ENCODE results near the gene EIF2S3B. TPM values are rescaled to one million over a fixed set of nuclear protein-coding genes. Genes with fewer than 3 reads are reported as not detected.

Gene EIF2S3B
- total and polyA plus RNA-seq, 2 of the 4 experiments (the other 2 are of a cell fraction) = 0.39 to 6.8 TPM

DNA sequence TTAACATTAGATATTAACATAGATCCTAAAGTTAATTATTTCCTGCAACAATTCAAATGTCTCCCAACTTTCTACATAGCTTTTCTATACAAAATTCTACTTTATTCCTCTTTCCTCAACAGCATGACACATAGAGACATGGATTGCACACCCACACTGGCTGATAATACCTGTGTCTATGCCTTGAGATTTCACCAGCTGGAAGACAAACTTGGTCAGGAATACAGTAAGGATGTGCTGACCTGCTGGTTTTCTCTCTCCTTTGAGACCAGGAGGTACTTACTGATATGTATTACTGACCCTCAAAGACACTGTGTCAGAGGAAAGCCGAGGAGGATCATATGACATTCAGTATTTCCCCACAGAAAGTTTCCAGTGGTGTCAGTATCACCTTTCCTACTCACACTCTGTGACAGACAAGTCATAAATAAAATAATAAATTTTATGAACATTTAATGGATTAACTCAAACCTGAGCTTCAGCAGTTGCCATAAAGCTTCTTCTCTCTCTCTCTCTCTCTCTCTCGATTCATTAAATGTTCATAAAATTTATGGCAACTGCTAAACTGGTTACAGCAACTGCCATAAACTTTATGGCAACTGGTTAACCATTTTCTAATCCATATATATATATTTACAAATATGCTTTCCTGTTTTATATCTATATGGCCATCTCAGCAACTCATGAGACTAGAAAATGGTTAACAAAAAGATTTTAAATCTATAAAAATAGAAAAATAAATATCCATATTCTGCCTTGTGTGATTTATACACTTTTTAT is 22.7 kb downstream of the EIF2S3B start:
- Histone ChIP-seq H2AK5ac (ENCODE audit: low read depth, low read length) (no peak overlapping the region), H3K14ac (replicated peaks; ENCODE audit: low read depth, low read length) (no peak overlapping the region), H3K18ac (ENCODE audit: low read depth, low read length) (no peak overlapping the region), H3K27ac (ENCODE audit: insufficient read depth, low read length) (no peak overlapping the region), H3K4ac (ENCODE audit: low read depth, low read length) (no peak overlapping the region), H4K20me1 (ENCODE audit: insufficient read depth, low read length) (no peaks in the 10 kb centered on the region), H3K4me2 (ENCODE audit: low read depth, low read length) (no peak overlapping the region), H3K4me1 (ENCODE audit: control insufficient read depth, insufficient read depth, low read length) (no peaks in the 10 kb centered on the region), H3K56ac (ENCODE audit: extremely low read depth, insufficient read depth, low read length) (no peak overlapping the region), H3K27me3 (ENCODE audit: control insufficient read depth, insufficient read depth, low read length) (no peaks in the 10 kb centered on the region), H4K91ac (ENCODE audit: insufficient read depth, low read depth, low read length) (no peak overlapping the region), H3K36me3 (ENCODE audit: control insufficient read depth, insufficient read depth, low read length) (no peaks in the 10 kb centered on the region), H3K9ac (ENCODE audit: low read depth, low read length) (no peak overlapping the region), H4K5ac (ENCODE audit: low read depth, low read length) (no peak overlapping the region), H2BK20ac (ENCODE audit: low read depth, low read length) (no peak overlapping the region), H3K23ac (ENCODE audit: low read depth, low read length) (no peak overlapping the region), H2BK120ac (ENCODE audit: low read depth, low read length) (no peak overlapping the region), H3K4me3 (ENCODE audit: insufficient read depth, low read depth, low read length) (no peak overlapping the region), H3K9me3 (ENCODE audit: control insufficient read depth, insufficient read depth, low read length) (no peaks in the 10 kb centered on the region), H2BK15ac (ENCODE audit: low read depth, low read length) (no peak overlapping the region), H2AK9ac (replicated peaks; ENCODE audit: low read depth, low read length, poor library complexity) (no peak overlapping the region), H3K79me1 (ENCODE audit: low read depth in 1 of 2, low read length in 2 of 2) (no peaks in the 10 kb centered on the region), H2AFZ (replicated peaks; ENCODE audit: low read length, poor library complexity) (no peak overlapping the region), H2BK5ac (ENCODE audit: low read depth, low read length, poor library complexity, severe bottlenecking) (no peak overlapping the region), H3K9me1 (ENCODE audit: insufficient read depth, low read length) (no peaks in the 10 kb centered on the region), H4K8ac (ENCODE audit: low read depth in 2 of 2, low read length in 2 of 2) (no peak overlapping the region)
- no TSS peak for BruUV-seq (replicated peaks)
- in situ Hi-C loops (cut with MboI; ENCODE audit: low sequenced_read_pairs) = no loop called here
- intact Hi-C loops (cut with micrococcal nuclease) = no loop called here
- TF ChIP-seq NFE2L2 (IDR thresholded peaks at IDR 0.05; ENCODE audit: low read depth, low read length) (no peak), POLR2A (IDR thresholded peaks at IDR 0.05; ENCODE audit: low read depth, low read length) (no peak), SMC3 (IDR thresholded peaks at IDR 0.05; ENCODE audit: low read depth, low read length) (no peak), FOS (IDR thresholded peaks at IDR 0.05; ENCODE audit: low read depth, low read length) (no peak), RFX5 (IDR thresholded peaks at IDR 0.05; ENCODE audit: low read depth, low read length) (no peak)
- TF ChIP-seq, protein P1, sequence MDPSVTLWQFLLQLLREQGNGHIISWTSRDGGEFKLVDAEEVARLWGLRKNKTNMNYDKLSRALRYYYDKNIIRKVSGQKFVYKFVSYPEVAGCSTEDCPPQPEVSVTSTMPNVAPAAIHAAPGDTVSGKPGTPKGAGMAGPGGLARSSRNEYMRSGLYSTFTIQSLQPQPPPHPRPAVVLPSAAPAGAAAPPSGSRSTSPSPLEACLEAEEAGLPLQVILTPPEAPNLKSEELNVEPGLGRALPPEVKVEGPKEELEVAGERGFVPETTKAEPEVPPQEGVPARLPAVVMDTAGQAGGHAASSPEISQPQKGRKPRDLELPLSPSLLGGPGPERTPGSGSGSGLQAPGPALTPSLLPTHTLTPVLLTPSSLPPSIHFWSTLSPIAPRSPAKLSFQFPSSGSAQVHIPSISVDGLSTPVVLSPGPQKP (IDR thresholded peaks at IDR 0.05; ENCODE audit: borderline replicate concordance, low read depth, low read length) = no peak
- TF ChIP-seq, protein P2, sequence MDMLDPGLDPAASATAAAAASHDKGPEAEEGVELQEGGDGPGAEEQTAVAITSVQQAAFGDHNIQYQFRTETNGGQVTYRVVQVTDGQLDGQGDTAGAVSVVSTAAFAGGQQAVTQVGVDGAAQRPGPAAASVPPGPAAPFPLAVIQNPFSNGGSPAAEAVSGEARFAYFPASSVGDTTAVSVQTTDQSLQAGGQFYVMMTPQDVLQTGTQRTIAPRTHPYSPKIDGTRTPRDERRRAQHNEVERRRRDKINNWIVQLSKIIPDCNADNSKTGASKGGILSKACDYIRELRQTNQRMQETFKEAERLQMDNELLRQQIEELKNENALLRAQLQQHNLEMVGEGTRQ (IDR thresholded peaks at IDR 0.05; ENCODE audit: low read depth, low read length) = no peak
- DNase-seq (no peak), ATAC-seq (ENCODE audit: low read depth) (no peak)
- WGBS, 2 experiments (ENCODE audit: extremely low coverage in 2 of 2, insufficient read length in 1 of 2) = no CpG with 5 or more reads among the region's 2 CpGs
- dilution Hi-C loops (cut with HindIII; ENCODE audit: low sequenced_read_pairs, unreplicated experiment) = no loop called here
- POLR2A ChIA-PET (ENCODE audit: unreplicated experiment) = no interaction called here
- CTCF ChIA-PET = no interaction called here
